Stromal cell of bone marrow (primary cell): Measurements from ENCODE around the gene SGPP1.
"Not testable (repeated sequence)": the region's sequence is repeated elsewhere in the genome, so short reads cannot be mapped to it uniquely, and the experiment has no call there.

Experiments used
- DNase-seq: peaks from one replicate; pipeline ENCODE4 v3.0.0-alpha.2; 2012; ENCODE audit warnings: low read depth

Gene SGPP1

GRCh38 chr14:63727736-63728728, at the start of gene SGPP1:
Gene SGPP1, minus strand, starts transcription at chr14:63728065. Its CDS starts 121 bp downstream, at chr14:63727944.
- peak; percentile 41 for DNase-seq

- peak; percentile 29 for DNase-seq
These were observed 49.2 kb upstream of the SGPP1 start for GRCh38 chr14:63777024-63777423.

- no peak for DNase-seq
These were observed 45.6 kb upstream of the SGPP1 start for GRCh38 chr14:63773504-63773903.

- DNase-seq, result peak; percentile 43
These were observed 42.4 kb upstream of the SGPP1 start for GRCh38 chr14:63770187-63770807.

GRCh38 chr14:63766611-63767010, 38.7 kb upstream of the SGPP1 start:
- DNase-seq, result no peak

- DNase-seq, result no peak
These were observed 36.8 kb upstream of the SGPP1 start for GRCh38 chr14:63764620-63765139.

GRCh38 chr14:63764103-63764502, 36.2 kb upstream of the SGPP1 start:
- DNase-seq, result no peak

- DNase-seq, result no peak
These were observed 33.7 kb upstream of the SGPP1 start for GRCh38 chr14:63761351-63762117.

- DNase-seq, result no peak
These were observed 32.1 kb upstream of the SGPP1 start for GRCh38 chr14:63760014-63760413.

GRCh38 chr14:63759456-63759855, 31.6 kb upstream of the SGPP1 start:
- peak; percentile 38 for DNase-seq

- DNase-seq, result no peak
These were observed 29.3 kb upstream of the SGPP1 start for GRCh38 chr14:63757211-63757610.

- peak; percentile 64 for DNase-seq
These were observed 24.7 kb upstream of the SGPP1 start for GRCh38 chr14:63752449-63753169.

GRCh38 chr14:63751076-63751475, 23.2 kb upstream of the SGPP1 start:
- not testable (repeated sequence) for DNase-seq

GRCh38 chr14:63747846-63748245, 20.0 kb upstream of the SGPP1 start:
- no peak for DNase-seq

GRCh38 chr14:63745858-63746425, 18.1 kb upstream of the SGPP1 start:
- no peak for DNase-seq

GRCh38 chr14:63745272-63745671, 17.4 kb upstream of the SGPP1 start:
- DNase-seq, result no peak

- DNase-seq, result no peak
These were observed 9.7 kb upstream of the SGPP1 start for GRCh38 chr14:63737582-63738006.

- no peak for DNase-seq
These were observed 7.9 kb upstream of the SGPP1 start for GRCh38 chr14:63735720-63736119.

- no peak for DNase-seq
These were observed 2.8 kb upstream of the SGPP1 start for GRCh38 chr14:63730659-63731058.

GRCh38 chr14:63727231-63727735, 582 bp downstream of the SGPP1 start:
- DNase-seq, result peak; percentile 12

- no peak for DNase-seq
These were observed 1.4 kb downstream of the SGPP1 start for GRCh38 chr14:63726499-63726898.
